ENCODE data around the gene UST.

DNA sequence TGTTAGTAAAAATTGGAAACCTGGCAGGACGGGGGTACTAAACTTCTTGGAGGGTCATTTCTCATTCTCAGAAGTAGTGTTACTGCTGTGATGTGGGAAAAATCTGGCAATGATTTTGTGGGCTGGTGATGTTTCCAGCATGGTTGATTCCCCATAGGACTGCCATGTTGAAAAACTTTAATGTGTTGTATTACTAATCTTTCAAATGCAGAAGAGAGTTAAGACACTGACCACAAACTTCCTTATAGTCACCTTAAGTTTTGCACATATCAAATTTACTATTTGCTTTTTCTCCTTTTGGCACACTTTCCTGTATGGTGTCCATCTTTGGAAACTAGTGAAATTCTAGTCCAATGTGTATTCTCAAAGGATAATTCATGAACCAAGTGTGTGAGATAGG lies 334.5 kb downstream of the UST start:
- TF ChIP-seq POLR2A (IDR thresholded peaks at IDR 0.05; ENCODE audit: borderline replicate concordance, extremely low read depth, insufficient read depth, insufficient read length) (no peak), YY1 (IDR thresholded peaks at IDR 0.05; ENCODE audit: extremely low read depth, insufficient replicate concordance, low read depth, low read length) (no peak), POLR2AphosphoS5 (IDR thresholded peaks at IDR 0.05; ENCODE audit: low read depth, low read length) (no peak), EZH2 (IDR thresholded peaks at IDR 0.05) (no peak), EZH2phosphoT487 (IDR thresholded peaks at IDR 0.05; ENCODE audit: borderline replicate concordance) (no peak), SRF (IDR thresholded peaks at IDR 0.05; ENCODE audit: low read depth) (no peak), EGR1 (IDR thresholded peaks at IDR 0.05; ENCODE audit: low read depth) (no peak), SIN3A (IDR thresholded peaks at IDR 0.05; ENCODE audit: low read depth) (no peak), SP1 (IDR thresholded peaks at IDR 0.05; ENCODE audit: low read depth) (no peak), CEBPB (IDR thresholded peaks at IDR 0.05; ENCODE audit: low read depth) (no peak)
- TF ChIP-seq, protein P1, sequence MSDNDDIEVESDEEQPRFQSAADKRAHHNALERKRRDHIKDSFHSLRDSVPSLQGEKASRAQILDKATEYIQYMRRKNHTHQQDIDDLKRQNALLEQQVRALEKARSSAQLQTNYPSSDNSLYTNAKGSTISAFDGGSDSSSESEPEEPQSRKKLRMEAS (IDR thresholded peaks at IDR 0.05): no peak
- TF ChIP-seq, protein P2, sequence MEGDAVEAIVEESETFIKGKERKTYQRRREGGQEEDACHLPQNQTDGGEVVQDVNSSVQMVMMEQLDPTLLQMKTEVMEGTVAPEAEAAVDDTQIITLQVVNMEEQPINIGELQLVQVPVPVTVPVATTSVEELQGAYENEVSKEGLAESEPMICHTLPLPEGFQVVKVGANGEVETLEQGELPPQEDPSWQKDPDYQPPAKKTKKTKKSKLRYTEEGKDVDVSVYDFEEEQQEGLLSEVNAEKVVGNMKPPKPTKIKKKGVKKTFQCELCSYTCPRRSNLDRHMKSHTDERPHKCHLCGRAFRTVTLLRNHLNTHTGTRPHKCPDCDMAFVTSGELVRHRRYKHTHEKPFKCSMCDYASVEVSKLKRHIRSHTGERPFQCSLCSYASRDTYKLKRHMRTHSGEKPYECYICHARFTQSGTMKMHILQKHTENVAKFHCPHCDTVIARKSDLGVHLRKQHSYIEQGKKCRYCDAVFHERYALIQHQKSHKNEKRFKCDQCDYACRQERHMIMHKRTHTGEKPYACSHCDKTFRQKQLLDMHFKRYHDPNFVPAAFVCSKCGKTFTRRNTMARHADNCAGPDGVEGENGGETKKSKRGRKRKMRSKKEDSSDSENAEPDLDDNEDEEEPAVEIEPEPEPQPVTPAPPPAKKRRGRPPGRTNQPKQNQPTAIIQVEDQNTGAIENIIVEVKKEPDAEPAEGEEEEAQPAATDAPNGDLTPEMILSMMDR (IDR thresholded peaks at IDR 0.05 in 2 of 3, conservative IDR thresholded peaks at IDR 0.05 in 1 of 3; ENCODE audit: borderline replicate concordance in 1 of 3, insufficient read depth in 1 of 3, low read depth in 2 of 3, low read length in 2 of 3): no peak
- TF ChIP-seq, protein P3, sequence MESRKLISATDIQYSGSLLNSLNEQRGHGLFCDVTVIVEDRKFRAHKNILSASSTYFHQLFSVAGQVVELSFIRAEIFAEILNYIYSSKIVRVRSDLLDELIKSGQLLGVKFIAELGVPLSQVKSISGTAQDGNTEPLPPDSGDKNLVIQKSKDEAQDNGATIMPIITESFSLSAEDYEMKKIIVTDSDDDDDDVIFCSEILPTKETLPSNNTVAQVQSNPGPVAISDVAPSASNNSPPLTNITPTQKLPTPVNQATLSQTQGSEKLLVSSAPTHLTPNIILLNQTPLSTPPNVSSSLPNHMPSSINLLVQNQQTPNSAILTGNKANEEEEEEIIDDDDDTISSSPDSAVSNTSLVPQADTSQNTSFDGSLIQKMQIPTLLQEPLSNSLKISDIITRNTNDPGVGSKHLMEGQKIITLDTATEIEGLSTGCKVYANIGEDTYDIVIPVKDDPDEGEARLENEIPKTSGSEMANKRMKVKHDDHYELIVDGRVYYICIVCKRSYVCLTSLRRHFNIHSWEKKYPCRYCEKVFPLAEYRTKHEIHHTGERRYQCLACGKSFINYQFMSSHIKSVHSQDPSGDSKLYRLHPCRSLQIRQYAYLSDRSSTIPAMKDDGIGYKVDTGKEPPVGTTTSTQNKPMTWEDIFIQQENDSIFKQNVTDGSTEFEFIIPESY (IDR thresholded peaks at IDR 0.05; ENCODE audit: extremely low read depth, insufficient replicate concordance, low read length): no peak
- TF ChIP-seq, protein P4, sequence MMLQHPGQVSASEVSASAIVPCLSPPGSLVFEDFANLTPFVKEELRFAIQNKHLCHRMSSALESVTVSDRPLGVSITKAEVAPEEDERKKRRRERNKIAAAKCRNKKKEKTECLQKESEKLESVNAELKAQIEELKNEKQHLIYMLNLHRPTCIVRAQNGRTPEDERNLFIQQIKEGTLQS (IDR thresholded peaks at IDR 0.05): no peak
